Activated naive CD4-positive, alpha-beta T cell treated with anti-CD3 and anti-CD28 coated beads, Interleukin-2, amount 50 U/mL, for 72 hours (primary cell): ENCODE results near the gene PMEPA1. TPM values are rescaled to one million over a fixed set of nuclear protein-coding genes. Genes with fewer than 3 reads are reported as not detected.
A peak's percentile ranks its signal among the peaks of the same experiment; 100 is the strongest.

Experiments used
- ATAC-seq, 2 donors: fragments of 150-1000 bp; cut with Tn5 transposase; 2 replicates each; pipeline ENCODE4 v1.10.0; 2021; ENCODE audit warnings: mild to moderate bottlenecking in 2 of 2, moderate library complexity in 2 of 2
- DNase-seq, 2 donors: peaks; one replicate each; pipeline ENCODE4 v3.0.0; 2021 to 2022; ENCODE audit warnings: low spot score in 2 of 2
- H3K27ac Mint-ChIP-seq, 2 donors: one replicate each; pipeline ENCODE4 v1.8.0; 2022; ENCODE audit warnings: mild to moderate bottlenecking in 2 of 2, mixed read lengths in 2 of 2
- H3K36me3 Mint-ChIP-seq, 2 donors: one replicate each; pipeline ENCODE4 v1.8.0; 2022; ENCODE audit warnings: mixed read lengths in 2 of 2
- H3K9me3 Mint-ChIP-seq, 2 donors: one replicate each; pipeline ENCODE4 v1.8.0; 2022; ENCODE audit warnings: mixed read lengths in 2 of 2
- total RNA-seq, 2 donors: library from RNA; stranded (reverse); gene quantifications; one replicate each; pipeline ENCODE4 v1.2.3, GENCODE V29; 2022

Gene PMEPA1
- total RNA-seq, 2 donors from 2014 or later, result 2.2 to 3.9 TPM

GRCh38 chr20:57664924-57665588, 44.8 kb downstream of the PMEPA1 start:
- no peak overlapping the region for H3K27ac Mint-ChIP-seq
- no peak for ATAC-seq
- no peaks in the 10 kb centered on the region for H3K9me3 Mint-ChIP-seq
- H3K36me3 Mint-ChIP-seq, result no peaks in the 10 kb centered on the region
- DNase-seq, result no peak

- Mint-ChIP-seq H3K9me3 (no peaks in the 10 kb centered on the region), H3K27ac (no peak overlapping the region), H3K36me3 (no peaks in the 10 kb centered on the region)
- no peak for ATAC-seq
- DNase-seq, result no peak
Measured at GRCh38 chr20:57664476-57664875, 45.3 kb downstream of the PMEPA1 start.

- DNase-seq (no peak), ATAC-seq (no peak)
- H3K9me3 Mint-ChIP-seq, result no peaks in the 10 kb centered on the region
- H3K27ac Mint-ChIP-seq, result peak overlapping the region in 1 of 2 donors; percentile 22
- no peaks in the 10 kb centered on the region for H3K36me3 Mint-ChIP-seq
Measured at GRCh38 chr20:57663681-57664451, 45.9 kb downstream of the PMEPA1 start.

GRCh38 chr20:57663241-57663640, 46.6 kb downstream of the PMEPA1 start:
- no peaks in the 10 kb centered on the region for H3K36me3 Mint-ChIP-seq
- DNase-seq (no peak), ATAC-seq (no peak)
- no peaks in the 10 kb centered on the region for H3K9me3 Mint-ChIP-seq
- peak overlapping the region in 1 of 2 donors; percentile 22 for H3K27ac Mint-ChIP-seq

GRCh38 chr20:57662456-57663240, 47.2 kb downstream of the PMEPA1 start:
- H3K36me3 Mint-ChIP-seq, result no peaks in the 10 kb centered on the region
- ATAC-seq, result no peak
- no peaks in the 10 kb centered on the region for H3K9me3 Mint-ChIP-seq
- peak in 1 of 2 donors; percentile 54 for DNase-seq
- H3K27ac Mint-ChIP-seq, result peak overlapping the region in 1 of 2 donors; percentile 10

- no peaks in the 10 kb centered on the region for H3K9me3 Mint-ChIP-seq
- no peak for ATAC-seq
Measured at GRCh38 chr20:57661746-57662455, 47.9 kb downstream of the PMEPA1 start.

GRCh38 chr20:57660922-57661745, 48.7 kb downstream of the PMEPA1 start:
- ATAC-seq, result no peak

More at GRCh38 chr20:57661746-57662455, 47.9 kb downstream of the PMEPA1 start:
- Mint-ChIP-seq H3K36me3 (no peaks in the 10 kb centered on the region), H3K27ac (no peak overlapping the region)
- DNase-seq, result no peak

GRCh38 chr20:57660181-57660921, 49.5 kb downstream of the PMEPA1 start:
- ATAC-seq, result no peak
- no peaks in the 10 kb centered on the region for H3K9me3 Mint-ChIP-seq
- DNase-seq, result no peak
- H3K27ac Mint-ChIP-seq, result no peak overlapping the region
- H3K36me3 Mint-ChIP-seq, result no peaks in the 10 kb centered on the region

More at GRCh38 chr20:57660922-57661745, 48.7 kb downstream of the PMEPA1 start:
- H3K9me3 Mint-ChIP-seq, result no peaks in the 10 kb centered on the region
- H3K27ac Mint-ChIP-seq, result no peak overlapping the region
- DNase-seq, result peak in 1 of 2 donors; percentile 43
- H3K36me3 Mint-ChIP-seq, result no peaks in the 10 kb centered on the region

GRCh38 chr20:57659517-57660180, 50.2 kb downstream of the PMEPA1 start:
- Mint-ChIP-seq H3K9me3 (no peaks in the 10 kb centered on the region), H3K36me3 (no peaks in the 10 kb centered on the region), H3K27ac (peak overlapping the region in 1 of 2 donors; percentile 55)
- ATAC-seq (no peak), DNase-seq (peak in 1 of 2 donors; percentile 42)

GRCh38 chr20:57658833-57659516, 50.8 kb downstream of the PMEPA1 start:
- ATAC-seq (no peak), DNase-seq (peak in 1 of 2 donors; percentile 42)
- Mint-ChIP-seq H3K36me3 (no peaks in the 10 kb centered on the region), H3K9me3 (no peaks in the 10 kb centered on the region), H3K27ac (peak overlapping the region in 1 of 2 donors; percentile 55)

- Mint-ChIP-seq H3K9me3 (no peaks in the 10 kb centered on the region), H3K27ac (peak overlapping the region in 1 of 2 donors; percentile 62), H3K36me3 (no peaks in the 10 kb centered on the region)
- no peak for DNase-seq
- no peak for ATAC-seq
Measured at GRCh38 chr20:57658447-57658832, 51.4 kb downstream of the PMEPA1 start.

- peak; percentile 48 to 77 for ATAC-seq
- peak overlapping the region; percentile 62 to 90 for H3K27ac Mint-ChIP-seq
- DNase-seq, result peak in 1 of 2 donors; percentile 56
- H3K9me3 Mint-ChIP-seq, result no peaks in the 10 kb centered on the region
- no peaks in the 10 kb centered on the region for H3K36me3 Mint-ChIP-seq
Measured at GRCh38 chr20:57657535-57658446, 52.0 kb downstream of the PMEPA1 start.

- ATAC-seq (no peak), DNase-seq (peak in 1 of 2 donors; percentile 48)
- Mint-ChIP-seq H3K36me3 (no peaks in the 10 kb centered on the region), H3K27ac (peak overlapping the region in 1 of 2 donors; percentile 63), H3K9me3 (no peaks in the 10 kb centered on the region)
Measured at GRCh38 chr20:57656821-57657534, 52.8 kb downstream of the PMEPA1 start.
